HepG2 (cell line): Measurements from ENCODE around the gene NPAS2. TPM values are rescaled to one million over a fixed set of nuclear protein-coding genes. Genes with fewer than 3 reads are reported as not detected.
A peak's percentile ranks its signal among the peaks of the same experiment; 100 is the strongest.

Experiments used
- ATAC-seq: fragments of 200-7000 bp; cut with Tn5 transposase; 3 replicates; pipeline ENCODE4 v1.9.1; 2020; ENCODE audit warnings: mild to moderate bottlenecking, moderate library complexity
- BruUV-seq: library from RNA; stranded (reverse); fragments of 400-500 nt; replicated peaks from 2 replicates; lab custom pipeline; 2021; lab: Mats Ljungman, UMichigan
- CTCF ChIA-PET: fragments of 300-600 bp; formaldehyde crosslinking; extraction: SDS; loops from one replicate; lab custom pipeline; 2021; ENCODE audit warnings: low total read pairs, inconsistent platforms, low intra/inter-chr PET ratio; lab: Yijun Ruan, JAX
- POLR2A ChIA-PET: fragments of 350-600 bp; sonication (Branson Sonifier 250); formaldehyde crosslinking; loops from one replicate; lab custom pipeline; 2020; ENCODE audit warnings: antibody characterized with exemption, inconsistent platforms; lab: Yijun Ruan, JAX
- DNase-seq: peaks from one replicate; pipeline ENCODE4 v3.0.0-alpha.2; 2015; ENCODE audit warnings: low spot score
- FAIRE-seq: peaks from 3 replicates; lab custom pipeline; 2011; peaks lifted over from hg19 to GRCh38; lab: Jason Lieb, UNC
- H2AFZ ChIP-seq: one replicate; pipeline ENCODE4 v1.6.1; 2011; ENCODE audit warnings: low read length, inconsistent platforms
- H3K27ac ChIP-seq: fragments of 300-600 bp; 3 replicates; pipeline ENCODE4 v1.8.0; 2011; ENCODE audit warnings: mixed run types, mild to moderate bottlenecking, mixed read lengths, low read length, inconsistent platforms; ENCODE audit not compliant: insufficient read depth; ENCODE audit errors: extremely low read length
- H3K27me3 ChIP-seq, 2 experiments: fragments of 200-600 bp in 1 of 2; 2 replicates in 1 of 2; 3 replicates in 1 of 2; pipeline versions ENCODE4 v1.6.0 to v1.8.0; 2011; ENCODE audit warnings: low read length in 2 of 2, mild to moderate bottlenecking in 2 of 2, moderate library complexity in 2 of 2, inconsistent platforms in 1 of 2; ENCODE audit not compliant: insufficient read depth in 2 of 2, control insufficient read depth in 1 of 2
- H3K36me3 ChIP-seq, 2 experiments: fragments of 200-600 bp in 1 of 2; replicated peaks in 1 of 2; 2 replicates in 1 of 2; 3 replicates in 1 of 2; pipeline versions ENCODE4 v1.5.1 to v1.8.0; 2011; ENCODE audit warnings: low read length in 2 of 2, inconsistent platforms in 1 of 2; ENCODE audit not compliant: insufficient read depth in 2 of 2, control insufficient read depth in 1 of 2
- H3K4me1 ChIP-seq: 2 replicates; pipeline ENCODE4 v1.5.1; 2012; ENCODE audit warnings: low read length, inconsistent platforms; ENCODE audit not compliant: insufficient read depth
- H3K4me2 ChIP-seq: 2 replicates; pipeline ENCODE4 v1.6.0; 2011; ENCODE audit warnings: low read depth, low read length, inconsistent platforms
- H3K4me3 ChIP-seq, 3 experiments: fragments of 200-600 bp in 1 of 3; sonication (generic), shearing (Covaris generic) in 1 of 3; replicated peaks in 1 of 3; 2 replicates each; pipeline ENCODE4 v1.5.1; 2011 to 2016; ENCODE audit warnings: low read length in 3 of 3, inconsistent platforms in 2 of 3, low read depth in 2 of 3, mild to moderate bottlenecking in 2 of 3, control low read depth in 1 of 3, mixed read lengths in 1 of 3; ENCODE audit not compliant: insufficient read depth in 1 of 3
- H3K79me2 ChIP-seq: one replicate; pipeline ENCODE4 v1.6.1; 2011; ENCODE audit warnings: low read length, inconsistent platforms; ENCODE audit not compliant: insufficient read depth
- H3K9ac ChIP-seq: 2 replicates; pipeline ENCODE4 v1.6.0; 2011; ENCODE audit warnings: mild to moderate bottlenecking, low read depth, low read length, inconsistent platforms; ENCODE audit not compliant: insufficient read depth
- H3K9me3 ChIP-seq: 2 replicates; pipeline ENCODE4 v1.5.1; 2012; ENCODE audit warnings: mild to moderate bottlenecking, low read length
- H4K20me1 ChIP-seq: 2 replicates; pipeline ENCODE4 v1.6.0; 2011; ENCODE audit warnings: inconsistent platforms, mild to moderate bottlenecking, low read length, moderate library complexity; ENCODE audit not compliant: insufficient read depth
- AGO2 ChIP-seq: fragments of 200-400 bp; formaldehyde crosslinking; optimal IDR thresholded peaks from 2 replicates; pipeline ENCODE3; 2017; ENCODE audit warnings: mild to moderate bottlenecking, low read depth, low read length, moderate library complexity
- ASH2L ChIP-seq: fragments of 300-600, 200-600 bp; sonication (generic); IDR thresholded peaks from 2 replicates; pipeline ENCODE4 v1.7.0; 2017; ENCODE audit warnings: low read depth, mild to moderate bottlenecking, moderate library complexity, mixed read lengths, low read length; ENCODE audit not compliant: insufficient read length
- FOSL1 ChIP-seq: sonication (generic); formaldehyde crosslinking; IDR thresholded peaks from 2 replicates; pipeline ENCODE4 v1.9.0; 2021; ENCODE audit warnings: missing genetic modification reagents, borderline replicate concordance
- FOXC1 ChIP-seq: sonication (generic); formaldehyde crosslinking; IDR thresholded peaks from 2 replicates; pipeline ENCODE4 v1.8.0; 2022; ENCODE audit warnings: mild to moderate bottlenecking, missing genetic modification reagents, borderline replicate concordance
- NR1H2 ChIP-seq: sonication (generic); formaldehyde crosslinking; IDR thresholded peaks from 2 replicates; pipeline ENCODE4 v1.8.1; 2022; ENCODE audit warnings: low read depth, missing genetic modification reagents, borderline replicate concordance
- NRL ChIP-seq: sonication (generic); formaldehyde crosslinking; IDR thresholded peaks from 2 replicates; pipeline ENCODE4 v1.5.0; 2020; ENCODE audit warnings: missing genetic modification reagents, mild to moderate bottlenecking, moderate library complexity, borderline replicate concordance
- RNF219 ChIP-seq: sonication (generic); formaldehyde crosslinking; IDR thresholded peaks from 2 replicates; pipeline ENCODE4 v1.5.0; 2020; ENCODE audit warnings: mild to moderate bottlenecking, missing genetic modification reagents
- RXRB ChIP-seq: IDR thresholded peaks from 2 replicates; pipeline ENCODE4 v1.6.1; 2016; ENCODE audit warnings: borderline replicate concordance, missing genetic modification reagents, missing compliant biosample characterization
- ZBTB49 ChIP-seq: sonication (generic); formaldehyde crosslinking; IDR thresholded peaks from 2 replicates; pipeline ENCODE4 v1.4.0; 2020; ENCODE audit warnings: missing genetic modification reagents, borderline replicate concordance
- ZNF484 ChIP-seq: sonication (generic); formaldehyde crosslinking; IDR thresholded peaks from 2 replicates; pipeline ENCODE4 v1.5.1; 2020; ENCODE audit warnings: mild to moderate bottlenecking, low read depth, missing genetic modification reagents, borderline replicate concordance
- ZNF563 ChIP-seq: sonication (generic); formaldehyde crosslinking; IDR thresholded peaks from 2 replicates; pipeline ENCODE4 v1.8.0; 2022; ENCODE audit warnings: mild to moderate bottlenecking, moderate library complexity, missing genetic modification reagents
- ZNF7 ChIP-seq: IDR thresholded peaks from 2 replicates; pipeline ENCODE4 v1.6.1; 2016; ENCODE audit warnings: missing biosample characterization, missing genetic modification reagents
- ZSCAN25 ChIP-seq: sonication (generic); formaldehyde crosslinking; IDR thresholded peaks from 2 replicates; pipeline ENCODE4 v1.8.0; 2022; ENCODE audit warnings: mild to moderate bottlenecking, missing genetic modification reagents
- WGBS: methylation state at CpG from one replicate; pipeline ENCODE4 v1.1.6; 2017; ENCODE audit warnings: low lambda C conversion rate; 5-methylcytosine and 5-hydroxymethylcytosine counted together
- in situ Hi-C: cut with HindIII; loops from 2 replicates; pipeline ENCODE4 v1.10.0; 2017; ENCODE audit warnings: low pct_unique_long_range_greater_than_20kb; ENCODE audit not compliant: extremely low pct_ligation_motif_present
- intact Hi-C: fragments of 100-400 bp; cut with micrococcal nuclease; formaldehyde crosslinking; loops from one replicate; pipeline ENCODE4 v1.10.0; 2022; ENCODE audit not compliant: unreplicated experiment
- polyA plus RNA-seq, 8 experiments: library from polyadenylated mRNA; depleted of rRNA in 3 of 8; stranded (reverse) in 7 of 8; unstranded in 1 of 8; fragments of >200 nt; fragmentation: Illumina TruSeq in 4 of 8; extraction: Trizol in 4 of 8; gene quantifications; 2 replicates each; pipeline versions ENCODE4 v1.2.1 to v1.2.3, GENCODE V29; 2011 to 2016; ENCODE audit warnings: low read depth in 4 of 8, missing spikeins in 1 of 8, mixed read lengths in 1 of 8; ENCODE audit not compliant: insufficient read depth in 1 of 8
- total RNA-seq, 5 experiments: library from RNA; depleted of rRNA; stranded (reverse); fragments of >200 nt; fragmentation: Illumina TruSeq; extraction: Trizol; gene quantifications; 2 replicates each; pipeline ENCODE4 v1.2.3, GENCODE V29; 2016; ENCODE audit warnings: low read depth in 1 of 5

Gene NPAS2
- total and polyA plus RNA-seq, 2 of the 13 experiments (the other 11 are each of a cell fraction or from before 2014, with no cell fraction given) = 14.8 to 37.5 TPM

- DNase-seq (no peak), FAIRE-seq (no peak), ATAC-seq (no peak)
- in situ Hi-C loops = no loop called here
- BruUV-seq = no TSS peak
- Histone ChIP-seq H3K27ac (no peak overlapping the region), H3K4me1 (no peaks in the 10 kb centered on the region), H2AFZ (no peak overlapping the region), H4K20me1 (no peaks in the 10 kb centered on the region), H3K4me3 (no peak overlapping the region), H3K27me3 (no peaks in the 10 kb centered on the region), H3K9me3 (no peaks in the 10 kb centered on the region), H3K79me2 (no peaks in the 10 kb centered on the region), H3K36me3 (peaks cover 22 to 58% of the 10 kb centered on the region in 2 experiments), H3K4me2 (no peak overlapping the region), H3K9ac (no peak overlapping the region)
- POLR2A ChIA-PET = interaction anchor here (1.4 to 1.6 kb wide), 2 partner anchors 11 kb away, joined by 4 to 5 read pairs; partner anchors contain the start of gene RPL31
- 98% methylated on average over 15 of the region's 24 CpGs for WGBS
- intact Hi-C loops = no loop called here
- TF ChIP-seq NR1H2 (CRISPR knock-in tag) = no peak
- TF ChIP-seq ZNF563 (CRISPR knock-in tag) = 0 out of 2 replicates have a peak, but pooled peaks have one; percentile 45
- no peak for TF ChIP-seq NRL (CRISPR knock-in tag)
- TF ChIP-seq AGO2 = peak; percentile 88
- CTCF ChIA-PET = no interaction called here
Observed at GRCh38 chr2:100990650-100991403, 170.9 kb downstream of the NPAS2 start.

GRCh38 chr2:100991404-100991773 lies 171.4 kb downstream of the NPAS2 start:
- ATAC-seq (no peak; the same call in 2 of the 3 replicates), DNase-seq (no peak), FAIRE-seq (no peak)
- no peak overlapping the region for H3K4me2 ChIP-seq
- H4K20me1 ChIP-seq = no peaks in the 10 kb centered on the region
- BruUV-seq = no TSS peak
- H3K9ac ChIP-seq = no peak overlapping the region
- H3K4me1 ChIP-seq = no peaks in the 10 kb centered on the region
- no peak overlapping the region for H2AFZ ChIP-seq
- no peaks in the 10 kb centered on the region for H3K9me3 ChIP-seq
- H3K79me2 ChIP-seq = no peaks in the 10 kb centered on the region
- in situ Hi-C loops (no loop called here), intact Hi-C loops (no loop called here)
- ChIA-PET CTCF (no interaction called here), POLR2A (interaction anchor here (1.4 kb wide), 1 partner anchor 10 kb away, joined by 4 read pairs; the partner anchor contains the start of gene RPL31)
- H3K4me3 ChIP-seq = no peak overlapping the region
- peaks cover 22 to 57% of the 10 kb centered on the region in 2 experiments for H3K36me3 ChIP-seq
- 97% methylated on average over 5 of the region's 5 CpGs for WGBS
- no peak overlapping the region for H3K27ac ChIP-seq
- no peaks in the 10 kb centered on the region for H3K27me3 ChIP-seq
- TF ChIP-seq ZSCAN25 (CRISPR knock-in tag) (no peak), RNF219 (CRISPR knock-in tag) (no peak), ASH2L (no peak), FOXC1 (CRISPR knock-in tag) (no peak), ZBTB49 (CRISPR knock-in tag) (no peak), RXRB (CRISPR knock-in tag) (no peak), ZNF484 (no peak), ZNF7 (no peak), FOSL1 (CRISPR knock-in tag) (no peak)
